Left ventricle myocardium inferior (tissue), 1 donor: Measurements from ENCODE around the gene TOMM70. TPM values are rescaled to one million over a fixed set of nuclear protein-coding genes. Genes with fewer than 3 reads are reported as not detected.
A peak's percentile ranks its signal among the peaks of the same experiment; 100 is the strongest.
"Not testable (repeated sequence)": the region's sequence is repeated elsewhere in the genome, so short reads cannot be mapped to it uniquely, and the experiment has no call there.

Experiments used
- DNase-seq: peaks from one replicate; pipeline ENCODE4 v3.0.0-alpha.2; 2020
- H3K27ac ChIP-seq: fragments of 200-600 bp; replicated peaks from 2 replicates; pipeline ENCODE4 v1.8.0; 2021
- H3K27me3 ChIP-seq: fragments of 200-600 bp; 2 replicates; pipeline ENCODE4 v1.8.0; 2021; ENCODE audit warnings: low read depth
- H3K36me3 ChIP-seq: fragments of 200-600 bp; 2 replicates; pipeline ENCODE4 v1.8.0; 2021
- H3K4me1 ChIP-seq: fragments of 200-600 bp; 2 replicates; pipeline ENCODE4 v1.8.0; 2021
- H3K4me3 ChIP-seq: fragments of 200-600 bp; 2 replicates; pipeline ENCODE4 v1.8.0; 2021; ENCODE audit warnings: mild to moderate bottlenecking, moderate library complexity
- H3K9me3 ChIP-seq: fragments of 200-600 bp; replicated peaks from 2 replicates; pipeline ENCODE4 v1.8.0; 2021
- CTCF ChIP-seq: fragments of 200-600 bp; IDR thresholded peaks from 2 replicates; pipeline ENCODE4 v1.8.0; 2021; ENCODE audit warnings: antibody characterized with exemption, mild to moderate bottlenecking, borderline replicate concordance
- intact Hi-C: fragments of 100-400 bp; cut with micrococcal nuclease; formaldehyde crosslinking; loops from one replicate; pipeline ENCODE4 v1.11.0; 2022
- long read RNA-seq: library from polyadenylated mRNA; unstranded; transcript quantifications from one replicate; pipeline ENCODE4 v2.0.0, GENCODE V29; 2021
- total RNA-seq: library from RNA; stranded (reverse); fragmentation: NEBNext Ultra II Directional; extraction: Animal tissue kit (Norgen Biotek cat#: 25700); gene quantifications from one replicate; pipeline ENCODE4 v1.2.1, GENCODE V29; 2021
- donor health status: DM: no; HTN: yes; CAD: no; lungs with severe emphysema.

The TOMM70 gene
- 65.4 TPM for total RNA-seq
- long read RNA-seq, full-length matches to known transcripts: 211 of 221 reads
- long read RNA-seq, partial matches to known transcripts: 5 of 221 reads
- long read RNA-seq, other reads (novel, unspliced or antisense): 5 of 221 reads

GRCh38 chr3:100400780-100401673 is at the start of gene TOMM70, which contains the start of gene LNP1:
TOMM70 (minus strand) TSS chr3:100401089; CDS start chr3:100400949, 140 bp downstream.
LNP1 (plus strand) TSS chr3:100401539; CDS start chr3:100429730, 28,191 bp downstream.
- peak; percentile 99 for DNase-seq
- Histone ChIP-seq H3K27ac (peak within 1 kb of the TSS; percentile 97), H3K4me1 (peaks cover 72% of the 10 kb centered on the region), H3K4me3 (peak within 1 kb of the TSS; percentile 99), H3K36me3 (no peaks in the 10 kb centered on the region), H3K27me3 (no peaks in the 10 kb centered on the region), H3K9me3 (no peaks in the 10 kb centered on the region)
- TF ChIP-seq CTCF: no peak
- intact Hi-C loops: no loop called here

GRCh38 chr3:100449214-100449613 is 48.3 kb upstream of the TOMM70 start:
- Histone ChIP-seq H3K27ac (no peak overlapping the region), H3K9me3 (peaks cover 8% of the 10 kb centered on the region), H3K4me1 (no peaks in the 10 kb centered on the region), H3K36me3 (peaks cover 6% of the 10 kb centered on the region), H3K27me3 (no peaks in the 10 kb centered on the region), H3K4me3 (no peak overlapping the region)
- TF ChIP-seq CTCF: no peak
- intact Hi-C loops: no loop called here
- no peak for DNase-seq

- H3K9me3 ChIP-seq: peaks cover 13% of the 10 kb centered on the region
- H3K27ac ChIP-seq: no peak overlapping the region
- no peaks in the 10 kb centered on the region for H3K4me1 ChIP-seq
- peaks cover 6% of the 10 kb centered on the region for H3K36me3 ChIP-seq
- H3K27me3 ChIP-seq: no peaks in the 10 kb centered on the region
- no peak for TF ChIP-seq CTCF
- H3K4me3 ChIP-seq: no peak overlapping the region
- intact Hi-C loops: no loop called here
- no peak for DNase-seq
These were observed 47.2 kb upstream of the TOMM70 start for GRCh38 chr3:100448079-100448478.

- DNase-seq, intact Hi-C loops: not testable (repeated sequence)
These were observed 46.2 kb upstream of the TOMM70 start for GRCh38 chr3:100447067-100447466.

GRCh38 chr3:100443690-100444089 is 42.8 kb upstream of the TOMM70 start:
- H3K36me3 ChIP-seq: no peaks in the 10 kb centered on the region
- intact Hi-C loops: no loop called here
- no peaks in the 10 kb centered on the region for H3K27me3 ChIP-seq
- peaks cover 13% of the 10 kb centered on the region for H3K9me3 ChIP-seq
- H3K27ac ChIP-seq: no peak overlapping the region
- no peak for DNase-seq
- no peak for TF ChIP-seq CTCF
- H3K4me1 ChIP-seq: no peaks in the 10 kb centered on the region
- no peak overlapping the region for H3K4me3 ChIP-seq

More at GRCh38 chr3:100447067-100447466, 46.2 kb upstream of the TOMM70 start:
- peaks cover 13% of the 10 kb centered on the region for H3K9me3 ChIP-seq
- H3K27ac ChIP-seq, H3K4me3 ChIP-seq, H3K36me3 ChIP-seq, H3K27me3 ChIP-seq, H3K4me1 ChIP-seq: not testable (repeated sequence)

- intact Hi-C loops: no loop called here
- no peak for TF ChIP-seq CTCF
- Histone ChIP-seq H3K4me1 (peaks cover 4% of the 10 kb centered on the region), H3K27ac (no peak overlapping the region), H3K9me3 (peaks cover 5% of the 10 kb centered on the region), H3K36me3 (no peaks in the 10 kb centered on the region), H3K27me3 (no peaks in the 10 kb centered on the region), H3K4me3 (no peak overlapping the region)
- DNase-seq: no peak
These were observed 40.0 kb upstream of the TOMM70 start for GRCh38 chr3:100440895-100441294.
